ENCODE results near the gene MESD.

Gene MESD

GRCh38 chr15:80972276-80972675 is 17.3 kb downstream of the MESD start:
- TF ChIP-seq CTCF (conservative IDR thresholded peaks at IDR 0.05; ENCODE audit: low read length) = no peak
- no peak for DNase-seq (ENCODE audit: low read depth)
- H3K4me3 ChIP-seq (ENCODE audit: low read length) = no peak overlapping the region

GRCh38 chr15:80971143-80971542 is 18.5 kb downstream of the MESD start:
- H3K4me3 ChIP-seq (ENCODE audit: low read length) = no peak overlapping the region
- TF ChIP-seq CTCF (conservative IDR thresholded peaks at IDR 0.05; ENCODE audit: low read length) = no peak
- DNase-seq (ENCODE audit: low read depth) = no peak

- DNase-seq (ENCODE audit: low read depth) = no peak
- H3K4me3 ChIP-seq (ENCODE audit: low read length) = no peak overlapping the region
- TF ChIP-seq CTCF (conservative IDR thresholded peaks at IDR 0.05; ENCODE audit: low read length) = no peak
Measured at GRCh38 chr15:80970658-80971057, 19.0 kb downstream of the MESD start.

GRCh38 chr15:80970018-80970657 is 19.5 kb downstream of the MESD start:
- peak; percentile 69 for DNase-seq (ENCODE audit: low read depth)
- no peak overlapping the region for H3K4me3 ChIP-seq (ENCODE audit: low read length)

GRCh38 chr15:80969316-80969715 is 20.3 kb downstream of the MESD start:
- H3K4me3 ChIP-seq (ENCODE audit: low read length) = no peak overlapping the region
- no peak for DNase-seq (ENCODE audit: low read depth)
- TF ChIP-seq CTCF (conservative IDR thresholded peaks at IDR 0.05; ENCODE audit: low read length) = no peak

More at GRCh38 chr15:80970018-80970657, 19.5 kb downstream of the MESD start:
- TF ChIP-seq CTCF (conservative IDR thresholded peaks at IDR 0.05; ENCODE audit: low read length) = peak; percentile 84

- no peak overlapping the region for H3K4me3 ChIP-seq (ENCODE audit: low read length)
- TF ChIP-seq CTCF (conservative IDR thresholded peaks at IDR 0.05; ENCODE audit: low read length) = no peak
- no peak for DNase-seq (ENCODE audit: low read depth)
Measured at GRCh38 chr15:80967991-80968510, 21.6 kb downstream of the MESD start.

GRCh38 chr15:80967451-80967850 is 22.2 kb downstream of the MESD start:
- H3K4me3 ChIP-seq (ENCODE audit: low read length) = no peak overlapping the region
- no peak for TF ChIP-seq CTCF (conservative IDR thresholded peaks at IDR 0.05; ENCODE audit: low read length)
- DNase-seq (ENCODE audit: low read depth) = peak; percentile 94

Measured in AG10803 (cell line).